Stimulated activated CD4-positive, alpha-beta T cell treated with anti-CD3 and anti-CD28 coated beads, TNF-alpha, amount 100 ng/mL, for 48 hours (primary cell): ENCODE data around the gene PALM.

Experiments
- DNase-seq, 3 donors: peaks; one replicate each; pipeline ENCODE4 v3.0.0-alpha.2; 2020; ENCODE audit warnings: low read depth in 3 of 3

Gene PALM

DNA sequence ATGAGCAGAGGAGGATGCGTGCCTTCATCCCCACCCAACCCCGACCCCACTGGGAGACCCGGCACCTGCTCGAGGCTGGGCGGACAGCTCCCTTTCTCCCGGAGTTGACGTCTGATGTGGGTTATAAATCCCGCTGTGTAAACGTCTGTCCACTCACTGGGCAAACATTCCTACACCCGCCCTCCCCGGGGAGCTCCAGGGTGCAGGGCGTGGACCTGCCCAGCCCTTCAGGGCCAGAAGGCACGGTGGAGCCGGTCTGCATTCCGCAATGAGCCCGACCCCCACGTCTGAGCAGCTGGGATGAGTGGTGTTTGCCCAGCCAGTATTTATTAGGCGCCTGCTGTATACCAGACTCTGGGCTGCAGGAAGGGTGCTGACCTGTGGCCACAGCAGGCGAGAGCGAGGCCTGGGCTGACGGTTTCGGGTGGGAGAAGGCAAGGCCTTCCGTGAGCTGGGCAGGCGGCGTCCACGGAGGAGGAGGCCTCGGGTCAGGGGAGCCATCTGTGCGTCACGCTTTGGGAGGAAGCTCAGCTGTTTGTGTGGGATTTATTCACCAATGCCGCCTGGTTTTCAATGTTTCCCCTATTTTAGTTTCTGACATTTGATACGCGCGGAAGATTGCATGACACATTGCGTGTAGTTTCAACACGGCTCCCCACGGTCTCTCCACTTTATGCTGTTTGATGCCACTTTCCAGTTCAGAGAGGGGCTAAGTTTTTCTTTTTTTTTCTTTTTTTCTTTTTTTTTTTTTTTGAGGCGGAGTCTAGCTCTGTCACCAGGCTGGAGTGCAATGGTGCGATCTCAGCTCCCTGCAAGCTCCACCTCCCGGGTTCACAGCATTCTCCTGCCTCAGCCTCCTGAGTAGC lies 44.1 kb downstream of the PALM start:
- DNase-seq = no peak

DNA sequence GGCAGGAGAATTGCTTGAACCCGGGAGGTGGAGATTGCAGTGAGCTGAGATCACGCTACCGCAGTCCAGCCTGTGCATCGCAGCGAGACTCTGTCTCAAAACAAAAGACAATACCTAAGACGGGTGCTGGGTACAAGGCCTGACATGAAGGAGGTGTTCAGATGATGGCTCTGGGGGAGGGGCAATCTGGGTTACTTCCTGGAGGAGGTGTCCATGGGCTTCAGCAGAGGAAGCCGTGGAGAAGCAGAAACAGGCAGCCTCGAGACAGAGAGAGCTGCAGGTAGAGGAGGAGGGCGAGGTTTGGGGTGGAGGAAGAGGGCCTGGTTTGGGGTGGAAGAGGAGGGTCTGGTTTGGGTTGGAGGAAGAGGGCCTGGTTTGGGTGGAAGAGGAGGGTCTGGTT lies 45.8 kb downstream of the PALM start:
- no peak for DNase-seq

DNA sequence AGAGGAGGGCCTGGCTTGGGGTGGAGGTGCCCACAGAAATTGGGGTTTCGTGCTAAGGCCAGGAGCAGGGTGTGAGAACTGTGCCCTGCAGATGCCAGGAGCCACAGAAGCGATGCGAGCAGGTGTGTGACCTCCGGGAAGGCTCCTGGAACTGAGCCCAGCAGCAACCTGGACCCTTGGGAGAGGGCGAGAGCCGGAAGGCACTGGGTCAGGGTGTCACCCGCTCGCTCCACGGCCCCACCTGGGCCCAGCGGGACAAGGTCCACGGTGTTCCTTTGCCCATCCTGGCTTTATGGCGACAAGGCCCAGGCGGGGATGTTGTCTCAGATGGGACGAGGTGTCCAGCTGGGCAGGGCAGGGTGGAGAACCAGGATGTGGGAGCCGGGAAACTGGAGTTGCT lies 46.3 kb downstream of the PALM start:
- no peak for DNase-seq

DNA sequence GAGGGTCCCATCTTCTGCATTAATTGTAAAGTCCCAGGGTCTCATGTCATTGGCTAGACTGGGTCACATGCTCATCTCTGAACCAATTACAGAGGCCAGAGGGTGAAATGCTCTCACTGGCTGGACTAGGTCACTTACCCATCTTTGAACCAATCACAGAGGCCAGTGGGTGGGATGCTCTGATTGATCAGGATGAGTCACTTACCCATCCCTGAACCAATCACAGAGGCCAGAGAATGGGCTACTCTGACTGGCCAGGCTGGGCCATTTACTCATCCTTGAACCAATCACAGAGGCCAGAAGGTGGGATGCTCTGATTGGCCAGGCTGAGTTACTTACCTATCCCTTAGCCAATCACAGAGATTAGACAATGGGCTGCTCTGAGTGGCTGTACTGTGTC lies 47.5 kb downstream of the PALM start:
- peak in 1 of 3 donors; percentile 42 for DNase-seq

DNA sequence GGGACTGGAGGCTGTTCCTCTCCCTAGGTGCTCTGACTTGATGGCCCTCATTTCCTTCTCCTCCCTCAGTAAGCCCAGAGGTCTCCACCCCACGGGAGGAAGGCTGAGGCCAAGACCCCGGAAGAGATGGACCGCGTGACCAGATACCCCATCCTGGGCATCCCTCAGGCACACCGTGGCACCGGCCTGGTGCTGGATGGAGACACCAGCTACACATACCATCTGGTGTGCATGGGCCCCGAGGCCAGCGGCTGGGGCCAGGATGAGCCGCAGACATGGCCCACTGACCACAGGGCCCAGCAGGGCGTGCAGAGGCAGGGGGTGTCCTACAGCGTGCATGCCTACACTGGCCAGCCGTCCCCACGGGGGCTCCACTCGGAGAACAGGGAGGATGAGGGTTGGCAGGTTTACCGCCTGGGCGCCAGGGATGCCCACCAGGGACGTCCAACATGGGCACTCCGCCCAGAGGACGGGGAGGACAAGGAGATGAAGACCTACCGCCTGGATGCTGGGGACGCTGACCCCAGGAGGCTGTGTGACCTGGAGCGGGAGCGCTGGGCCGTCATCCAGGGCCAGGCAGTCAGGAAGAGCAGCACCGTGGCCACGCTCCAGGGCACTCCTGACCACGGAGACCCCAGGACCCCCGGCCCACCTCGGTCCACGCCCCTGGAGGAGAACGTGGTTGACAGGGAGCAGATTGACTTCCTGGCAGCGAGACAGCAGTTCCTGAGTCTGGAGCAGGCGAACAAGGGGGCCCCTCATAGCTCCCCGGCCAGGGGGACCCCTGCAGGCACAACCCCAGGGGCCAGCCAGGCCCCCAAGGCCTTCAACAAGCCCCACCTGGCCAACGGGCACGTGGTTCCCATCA lies 48.3 kb downstream of the PALM start:
- DNase-seq = no peak

DNA sequence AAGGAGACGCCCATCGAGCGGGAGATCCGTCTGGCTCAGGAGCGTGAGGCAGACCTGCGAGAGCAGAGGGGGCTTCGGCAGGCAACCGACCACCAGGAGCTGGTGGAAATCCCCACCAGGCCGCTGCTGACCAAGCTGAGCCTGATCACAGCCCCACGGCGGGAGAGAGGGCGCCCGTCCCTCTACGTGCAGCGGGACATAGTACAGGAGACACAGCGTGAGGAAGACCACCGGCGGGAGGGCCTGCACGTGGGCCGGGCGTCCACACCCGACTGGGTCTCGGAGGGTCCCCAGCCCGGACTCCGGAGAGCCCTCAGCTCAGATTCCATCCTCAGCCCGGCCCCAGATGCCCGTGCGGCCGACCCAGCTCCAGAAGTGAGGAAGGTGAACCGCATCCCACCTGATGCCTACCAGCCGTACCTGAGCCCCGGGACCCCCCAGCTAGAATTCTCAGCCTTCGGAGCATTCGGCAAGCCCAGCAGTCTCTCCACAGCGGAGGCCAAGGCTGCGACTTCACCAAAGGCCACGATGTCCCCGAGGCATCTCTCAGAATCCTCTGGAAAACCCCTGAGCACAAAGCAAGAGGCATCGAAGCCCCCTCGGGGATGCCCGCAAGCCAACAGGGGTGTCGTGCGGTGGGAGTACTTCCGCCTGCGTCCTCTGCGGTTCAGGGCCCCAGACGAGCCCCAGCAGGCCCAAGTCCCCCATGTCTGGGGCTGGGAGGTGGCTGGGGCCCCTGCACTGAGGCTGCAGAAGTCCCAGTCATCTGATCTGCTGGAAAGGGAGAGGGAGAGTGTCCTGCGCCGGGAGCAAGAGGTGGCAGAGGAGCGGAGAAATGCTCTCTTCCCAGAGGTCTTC lies 49.3 kb downstream of the PALM start:
- no peak for DNase-seq

DNA sequence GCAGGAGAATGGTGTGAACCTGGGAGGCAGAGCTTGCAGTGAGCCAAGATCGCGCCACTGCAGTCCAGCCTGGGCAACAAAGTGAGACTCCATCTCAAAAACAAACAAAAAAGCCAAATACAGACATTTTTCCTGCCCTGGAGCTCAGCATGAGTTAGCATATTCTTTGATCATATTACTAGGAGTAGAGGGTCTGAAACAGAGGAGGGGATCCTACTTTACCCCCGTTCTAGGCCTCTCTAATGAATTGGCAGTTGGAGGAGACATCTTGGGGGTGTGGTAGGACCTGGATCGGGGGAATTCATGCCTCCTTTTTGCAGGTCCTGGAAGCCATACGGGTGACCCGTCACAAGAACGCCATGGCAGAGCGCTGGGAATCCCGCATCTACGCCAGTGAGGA lies 54.4 kb downstream of the PALM start:
- no peak for DNase-seq

DNA sequence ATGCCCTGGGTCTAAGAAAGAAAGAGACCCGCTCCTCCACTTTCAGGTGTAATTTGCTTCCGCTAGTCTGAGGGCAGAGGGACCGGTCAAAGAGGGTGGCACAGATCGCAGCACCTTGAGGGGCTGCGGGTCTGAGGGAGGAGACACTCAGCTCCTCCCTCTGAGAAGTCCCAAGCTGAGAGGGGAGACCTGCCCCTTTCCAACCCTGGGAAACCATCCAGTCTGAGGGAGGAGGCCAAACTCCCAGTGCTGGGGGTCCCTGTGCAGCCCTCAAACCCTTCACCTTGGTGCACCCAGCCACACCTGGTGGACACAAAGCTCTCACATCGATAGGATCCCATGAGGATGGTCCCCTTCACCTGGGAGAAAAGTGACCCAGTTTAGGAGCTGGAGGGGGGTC lies 55.1 kb downstream of the PALM start:
- no peak for DNase-seq

DNA sequence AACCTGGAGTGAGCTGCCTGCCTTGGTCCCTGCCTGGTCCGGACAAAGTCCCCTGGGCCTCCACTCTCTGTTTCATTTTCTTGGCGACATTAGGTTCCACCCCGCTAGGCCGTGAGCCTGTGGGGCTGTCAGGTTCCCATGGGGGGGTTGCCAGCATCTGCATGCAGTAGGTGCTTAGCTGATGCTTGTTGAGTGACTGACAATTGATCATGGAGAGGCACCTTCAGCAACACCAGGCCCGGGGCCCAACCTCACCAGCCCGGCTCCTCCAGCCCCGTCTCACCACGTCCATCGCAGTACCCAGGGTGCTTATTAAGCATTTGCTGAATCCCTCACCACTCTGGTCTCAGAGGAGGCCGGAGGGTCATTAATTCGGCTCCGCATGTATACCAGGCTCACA lies 55.6 kb downstream of the PALM start:
- DNase-seq = no peak

DNA sequence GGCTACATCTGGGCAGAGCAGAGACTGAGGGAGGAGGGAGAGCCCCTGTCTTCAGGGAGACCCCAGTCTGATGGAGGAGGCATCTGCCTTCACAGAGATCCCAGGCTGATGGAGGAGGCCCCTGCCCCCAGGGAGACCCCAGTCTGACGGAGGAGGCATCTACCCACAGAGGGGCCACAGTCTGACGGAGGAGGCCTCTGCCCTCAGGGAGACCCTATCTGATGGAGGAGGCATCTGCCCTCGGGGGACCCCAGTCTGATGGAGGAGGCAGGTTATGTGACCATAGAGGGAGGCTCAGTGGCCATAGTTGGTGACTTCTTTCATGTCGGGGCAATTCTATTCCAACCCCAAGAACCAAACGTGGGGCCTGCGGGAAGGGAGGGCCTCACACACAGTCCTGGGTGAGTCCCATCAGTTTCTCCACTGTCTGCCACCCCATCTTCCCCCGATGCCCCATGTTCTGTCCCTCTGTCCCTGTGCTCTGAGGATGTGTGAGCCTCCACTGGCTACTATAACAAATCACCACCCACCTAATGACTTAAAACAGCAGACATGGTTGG lies 56.5 kb downstream of the PALM start:
- no peak for DNase-seq

DNA sequence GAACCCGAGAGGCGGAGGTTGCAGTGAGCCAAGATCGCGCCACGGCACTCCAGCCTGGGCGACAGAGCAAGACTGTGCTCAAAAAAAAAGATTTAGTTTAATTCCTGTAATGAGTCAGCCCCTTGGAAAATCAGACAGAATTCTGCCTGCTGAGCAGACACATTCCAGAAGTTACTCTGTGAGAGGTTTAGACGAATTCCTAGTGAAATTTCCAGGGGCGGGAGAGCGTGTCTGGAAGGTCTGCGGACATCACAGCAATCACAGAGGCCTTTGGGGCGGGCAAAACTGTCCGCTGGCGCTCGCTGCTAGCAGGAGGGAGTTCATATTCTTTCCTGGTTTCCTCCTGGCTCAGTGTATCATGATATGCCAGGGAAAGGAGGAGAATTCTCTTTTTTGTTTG lies 59.7 kb downstream of the PALM start:
- DNase-seq = no peak

DNA sequence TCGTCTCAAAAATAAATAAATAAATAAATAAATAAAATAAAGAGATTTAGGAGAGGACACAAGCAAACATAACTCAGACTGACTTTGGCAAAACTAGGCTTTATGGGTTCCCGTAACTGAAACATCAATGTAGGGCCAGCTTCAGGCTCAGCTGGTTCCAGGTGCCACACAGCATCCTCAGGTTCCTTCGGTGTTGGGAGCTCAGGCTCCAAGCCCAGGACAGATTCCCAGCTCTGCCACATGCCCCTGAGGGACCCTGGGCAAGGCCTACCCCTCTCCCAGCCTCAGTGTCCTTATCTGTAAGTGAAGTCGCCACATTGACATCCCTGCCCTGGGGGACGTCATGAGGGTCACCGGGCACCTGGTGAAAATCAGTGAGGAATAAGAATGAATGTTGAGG lies 60.9 kb downstream of the PALM start:
- no peak for DNase-seq

DNA sequence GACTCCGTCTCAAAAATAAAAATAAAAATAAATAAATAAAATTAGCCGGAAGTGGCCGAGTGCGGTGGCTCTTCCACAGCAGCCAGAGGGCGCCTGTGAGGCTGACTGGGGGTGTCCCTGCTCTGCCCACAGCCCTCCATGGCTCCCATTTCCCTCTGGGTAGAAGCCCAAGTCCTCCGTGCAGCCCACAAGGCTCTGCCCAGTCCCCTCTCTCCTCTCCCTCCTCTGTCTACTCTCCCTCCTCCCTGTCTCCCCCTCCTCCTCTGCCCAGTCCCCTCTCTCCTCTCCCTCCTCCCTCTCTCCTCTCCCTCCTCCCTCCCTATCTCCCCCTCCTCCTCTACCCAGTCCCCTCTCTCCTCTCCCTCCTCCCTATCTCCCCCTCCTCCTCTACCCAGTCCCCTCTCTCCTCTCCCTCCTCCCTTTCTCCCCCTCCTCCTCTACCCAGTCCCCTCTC lies 62.6 kb downstream of the PALM start:
- peak in 2 of 3 donors; percentile 12 to 23 for DNase-seq

DNA sequence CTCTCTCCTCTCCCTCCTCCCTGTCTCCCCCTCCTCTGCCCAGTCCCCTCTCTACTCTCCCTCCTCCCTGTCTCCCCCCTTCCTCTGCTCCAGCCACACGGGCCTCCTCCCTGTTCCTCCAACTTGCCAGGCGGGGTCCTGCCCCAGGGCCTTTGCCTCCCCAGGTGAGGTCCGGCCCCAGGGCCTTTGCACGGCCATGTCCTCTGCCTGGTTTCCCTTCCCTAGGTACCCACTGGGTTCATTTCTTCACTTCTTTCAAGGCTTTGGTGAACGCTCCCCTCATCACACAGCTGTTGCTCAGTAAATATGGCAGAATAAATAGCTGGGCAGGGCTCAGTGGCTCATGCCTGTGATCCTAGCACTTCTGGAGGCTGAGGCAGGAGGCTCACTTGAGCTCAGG lies 63.3 kb downstream of the PALM start:
- no peak for DNase-seq

DNA sequence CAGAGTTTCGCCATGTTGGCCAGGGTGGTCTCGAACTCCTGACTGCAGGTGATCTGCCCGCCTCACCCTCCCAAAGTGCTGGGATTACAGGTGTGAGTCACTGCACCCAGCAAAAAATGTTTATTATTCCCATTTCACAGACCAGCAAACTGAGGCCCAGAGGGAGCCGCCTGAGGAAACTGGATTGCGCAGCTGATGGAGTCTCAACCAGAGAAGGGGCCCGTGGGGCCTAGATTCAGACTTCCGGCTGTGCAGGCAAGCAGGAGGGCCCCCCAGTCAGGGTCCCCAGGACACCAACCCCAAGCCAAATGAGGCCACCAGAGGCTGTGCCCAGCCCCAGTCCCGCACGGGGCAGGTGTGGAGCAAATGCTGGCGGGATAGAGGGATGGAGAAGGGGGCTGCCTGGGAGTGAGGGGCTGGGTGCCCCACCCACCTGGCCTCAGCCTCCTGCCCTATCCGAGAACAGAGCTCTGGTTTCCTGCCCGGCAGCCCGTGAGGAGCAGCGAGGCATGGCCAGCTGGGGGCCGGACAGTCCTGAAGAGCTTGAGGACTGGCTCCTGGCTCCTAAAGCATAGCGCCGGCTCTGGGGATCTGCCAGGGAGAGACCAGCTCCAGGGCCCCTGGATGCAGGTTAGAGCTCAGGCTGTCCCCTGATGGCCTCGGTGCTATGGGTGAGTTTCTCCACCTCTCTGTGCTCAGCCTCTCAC lies 64.1 kb downstream of the PALM start:
- DNase-seq = no peak

DNA sequence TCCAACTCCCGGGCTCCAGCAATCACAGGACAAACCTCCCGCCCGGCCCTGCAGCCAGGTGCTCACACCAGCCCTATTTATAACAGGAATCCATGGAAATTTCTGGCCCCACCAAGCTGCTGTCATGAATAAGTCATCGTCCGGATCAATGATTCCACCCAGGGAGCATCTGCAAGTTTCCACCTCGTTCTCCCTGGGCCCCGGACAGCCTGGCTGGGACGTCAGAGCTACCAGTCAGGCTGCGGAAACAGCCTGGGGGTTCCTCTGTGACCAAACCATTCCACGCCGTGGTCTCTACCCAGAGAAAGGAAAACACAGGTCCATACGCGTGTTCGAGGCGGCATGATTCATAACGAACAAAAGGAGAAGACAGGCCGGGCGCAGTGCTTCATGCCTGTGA lies 67.8 kb downstream of the PALM start:
- no peak for DNase-seq

DNA sequence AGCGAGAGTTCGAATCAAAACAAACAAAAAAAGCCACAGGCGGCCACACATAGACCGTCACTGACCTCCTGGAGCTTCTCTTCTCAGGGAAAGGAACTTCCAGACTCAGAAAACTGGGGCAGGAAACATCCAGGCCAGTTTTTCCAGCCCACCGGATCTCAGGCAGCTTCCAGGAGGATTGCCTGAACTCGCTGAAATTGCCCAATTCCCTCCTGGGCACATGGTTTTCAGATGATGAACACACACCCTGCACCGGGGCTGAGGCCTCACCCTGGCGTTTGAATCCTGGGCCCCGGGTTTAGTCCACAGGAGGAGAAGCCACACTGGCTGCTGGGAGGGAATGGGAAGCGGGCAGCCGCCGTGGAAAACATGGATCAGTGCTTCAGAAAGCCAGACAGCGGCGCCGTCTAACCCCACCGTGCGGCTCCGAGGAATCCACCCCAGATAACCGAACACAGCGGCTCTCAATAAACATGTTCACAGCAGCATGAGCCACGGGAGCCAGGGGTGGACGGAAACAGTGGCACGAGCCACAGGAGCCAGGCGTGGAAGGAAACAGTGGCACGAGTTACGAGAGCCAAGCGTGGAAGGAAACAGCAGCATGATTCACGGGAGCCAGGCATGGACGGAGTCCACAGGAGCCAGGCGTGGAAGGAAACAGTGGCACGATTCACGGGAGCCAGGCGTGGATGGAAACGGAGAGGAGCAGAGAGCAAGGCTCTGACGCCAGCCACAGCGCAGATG lies 70.3 kb downstream of the PALM start:
- DNase-seq = no peak

DNA sequence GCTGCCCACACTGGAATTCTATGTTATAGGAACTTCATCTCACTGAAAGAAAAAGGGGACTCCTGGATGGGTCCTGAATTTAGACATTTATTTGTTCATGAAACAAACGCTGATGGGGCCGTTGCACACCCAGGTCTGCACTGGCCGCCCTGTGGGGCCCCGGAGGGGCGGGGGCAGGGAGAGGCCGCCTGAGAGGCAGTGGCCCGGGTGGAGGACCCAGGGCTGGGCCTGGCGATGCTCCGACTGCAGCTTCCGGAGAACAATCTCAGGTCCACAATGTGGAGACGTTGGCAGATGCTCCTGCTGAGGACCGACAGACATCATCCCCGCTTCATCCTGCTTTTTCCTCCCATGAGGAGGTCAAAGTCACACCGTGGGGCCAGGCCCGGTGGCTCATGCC lies 72.2 kb downstream of the PALM start:
- no peak for DNase-seq

DNA sequence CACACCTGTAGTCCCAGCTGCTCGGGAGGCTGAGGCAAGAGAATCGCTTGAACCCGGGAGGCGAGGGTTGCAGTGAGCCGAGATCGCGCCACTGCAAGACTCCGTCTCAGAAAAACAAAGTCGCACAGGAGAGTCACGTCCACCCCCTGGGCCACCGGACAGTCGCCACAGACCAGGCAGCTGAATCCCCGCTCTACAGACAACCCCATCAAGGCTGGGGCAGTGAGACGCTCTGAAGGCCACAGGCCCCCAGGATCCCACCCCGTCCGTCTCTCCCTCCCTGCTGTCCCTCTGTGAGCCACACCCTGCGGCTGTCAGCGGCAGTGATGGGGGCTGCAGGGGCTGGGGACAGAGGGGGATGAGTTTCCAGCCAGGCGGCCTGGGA lies 73.1 kb downstream of the PALM start:
- no peak for DNase-seq

DNA sequence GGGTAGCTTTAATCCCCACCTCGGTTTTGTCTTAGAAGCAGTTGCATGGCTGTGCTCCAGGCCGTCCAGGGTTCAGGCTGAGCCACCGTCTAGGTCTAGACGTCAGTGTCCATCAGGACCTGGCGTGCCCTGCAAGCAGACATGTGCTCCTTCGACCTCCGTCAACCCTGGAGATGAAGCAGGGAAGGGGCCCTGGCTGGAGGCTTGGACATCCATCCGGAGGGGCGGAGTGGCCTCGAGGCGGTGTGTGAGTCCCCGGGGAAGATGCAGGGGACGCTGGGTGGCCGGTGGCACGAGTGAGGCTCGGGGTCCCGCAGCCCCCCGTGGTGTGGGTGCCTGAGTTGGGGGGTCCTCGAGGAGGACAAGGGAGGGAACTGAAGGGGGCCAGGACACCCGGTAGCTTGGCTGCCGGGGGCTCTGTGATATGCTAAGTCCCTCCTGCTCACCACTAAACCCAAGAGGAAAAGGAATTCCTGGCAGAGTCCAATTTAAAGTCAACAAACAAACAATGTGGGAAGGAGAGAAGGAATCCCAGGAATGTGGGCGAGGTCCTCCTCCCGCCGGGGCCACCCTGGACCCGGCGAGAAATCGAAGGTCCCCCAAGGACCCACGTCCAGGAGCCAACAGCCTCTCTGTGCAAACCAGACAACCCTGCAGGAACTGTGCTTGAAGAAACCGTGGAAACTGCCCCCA lies 73.6 kb downstream of the PALM start:
- DNase-seq = no peak
